HG03469 (cell line): ENCODE measurements around the gene ELOVL7.
"Not testable (repeated sequence)": the region's sequence is repeated elsewhere in the genome, so short reads cannot be mapped to it uniquely, and the experiment has no call there.

Experiments
- ATAC-seq: cut with Tn5 transposase; IDR thresholded peaks from one replicate; pipeline ENCODE4 v1.9.1; 2021; ENCODE audit warnings: mild to moderate bottlenecking, moderate library complexity, moderate number of reproducible peaks; ENCODE audit not compliant: unreplicated experiment

The ELOVL7 gene

GRCh38 chr5:60797482-60798153 lies 46.5 kb downstream of the ELOVL7 start:
- no peak for ATAC-seq

GRCh38 chr5:60795424-60795950 lies 48.6 kb downstream of the ELOVL7 start:
- ATAC-seq: not testable (repeated sequence)

GRCh38 chr5:60794691-60795090 lies 49.4 kb downstream of the ELOVL7 start:
- ATAC-seq: no peak

GRCh38 chr5:60792438-60792837 lies 51.6 kb downstream of the ELOVL7 start:
- ATAC-seq: no peak

- no peak for ATAC-seq
Observed at GRCh38 chr5:60789551-60789950, 54.5 kb downstream of the ELOVL7 start.

GRCh38 chr5:60788863-60789513 lies 55.1 kb downstream of the ELOVL7 start:
- no peak for ATAC-seq

GRCh38 chr5:60779466-60779865 lies 64.6 kb downstream of the ELOVL7 start:
- ATAC-seq: no peak

- ATAC-seq: no peak
Observed at GRCh38 chr5:60776343-60776742, 67.7 kb downstream of the ELOVL7 start.

GRCh38 chr5:60765019-60765709 lies 78.9 kb downstream of the ELOVL7 start:
- no peak for ATAC-seq

- no peak for ATAC-seq
Observed at GRCh38 chr5:60763061-60763460, 81.0 kb downstream of the ELOVL7 start.

- no peak for ATAC-seq
Observed at GRCh38 chr5:60754495-60754894, 89.6 kb downstream of the ELOVL7 start.

GRCh38 chr5:60744682-60745081 lies 99.4 kb downstream of the ELOVL7 start:
- no peak for ATAC-seq

- ATAC-seq: no peak
Observed at GRCh38 chr5:60743511-60744314, 100.4 kb downstream of the ELOVL7 start.

GRCh38 chr5:60740322-60740721 lies 103.7 kb downstream of the ELOVL7 start:
- no peak for ATAC-seq

- ATAC-seq: no peak
Observed at GRCh38 chr5:60738933-60739332, 105.1 kb downstream of the ELOVL7 start.

GRCh38 chr5:60738461-60738860 lies 105.6 kb downstream of the ELOVL7 start:
- no peak for ATAC-seq

- ATAC-seq: not testable (repeated sequence)
Observed at GRCh38 chr5:60730858-60731257, 113.2 kb downstream of the ELOVL7 start.

- ATAC-seq: no peak
Observed at GRCh38 chr5:60727033-60727679, 116.9 kb downstream of the ELOVL7 start.

GRCh38 chr5:60724126-60724525 lies 119.9 kb downstream of the ELOVL7 start:
- ATAC-seq: no peak

GRCh38 chr5:60722416-60722815 lies 121.7 kb downstream of the ELOVL7 start:
- ATAC-seq: no peak
